PC-9 (cell line): ENCODE data around the gene GRIN2A. TPM values are rescaled to one million over a fixed set of nuclear protein-coding genes. Genes with fewer than 3 reads are reported as not detected.

Experiments used
- BruUV-seq: library from RNA; stranded (reverse); fragments of 400-500 nt; replicated peaks from 2 replicates; lab custom pipeline; 2021; lab: Mats Ljungman, UMichigan
- CTCF ChIA-PET: fragments of 300-600 bp; sonication (Branson Sonifier 250); formaldehyde crosslinking; loops from one replicate; lab custom pipeline; 2022; ENCODE audit warnings: antibody characterized with exemption; lab: Charles Lee
- POLR2A ChIA-PET: fragments of 300-600 bp; sonication (Branson Sonifier 250); formaldehyde crosslinking; loops from one replicate; lab custom pipeline; 2022; ENCODE audit warnings: antibody characterized with exemption; ENCODE audit not compliant: unreplicated experiment; lab: Charles Lee
- DNase-seq, 2 experiments: peaks; one replicate each; pipeline versions ENCODE4 v3.0.0 to v3.0.0-alpha.2; 2015 to 2022; ENCODE audit warnings: mixed read lengths in 1 of 2
- H2AFZ ChIP-seq: fragments of 200-600 bp; sonication (generic); 2 replicates; pipeline ENCODE4 v1.8.1; 2017; ENCODE audit warnings: antibody characterized with exemption
- H3F3A ChIP-seq: fragments of 200-600 bp; sonication (generic); 2 replicates; pipeline ENCODE4 v1.8.1; 2017; ENCODE audit warnings: antibody characterized with exemption, mild to moderate bottlenecking, low read depth; ENCODE audit not compliant: insufficient read depth
- H3K27ac ChIP-seq: fragments of 200-600 bp; sonication (generic); 2 replicates; pipeline ENCODE4 v1.6.1; 2016; ENCODE audit warnings: mixed run types
- H3K27me3 ChIP-seq: fragments of 200-600 bp; sonication (generic); 2 replicates; pipeline ENCODE4 v1.6.1; 2016; ENCODE audit warnings: low read depth, mixed run types; ENCODE audit not compliant: insufficient read depth
- H3K36me3 ChIP-seq: fragments of 200-600 bp; sonication (generic); 2 replicates; pipeline ENCODE4 v1.6.1; 2016; ENCODE audit warnings: low read depth, mixed run types
- H3K4me1 ChIP-seq: fragments of 200-600 bp; sonication (generic); replicated peaks from 2 replicates; pipeline ENCODE4 v1.6.1; 2016; ENCODE audit warnings: mixed run types; ENCODE audit not compliant: insufficient read depth
- H3K4me2 ChIP-seq: fragments of 200-600 bp; sonication (generic); 2 replicates; pipeline ENCODE4 v1.6.1; 2017; ENCODE audit warnings: mixed run types
- H3K4me3 ChIP-seq: fragments of 200-600 bp; sonication (generic); 2 replicates; pipeline ENCODE4 v1.6.1; 2016; ENCODE audit warnings: mixed run types
- H3K79me2 ChIP-seq: fragments of 200-600 bp; sonication (generic); 2 replicates; pipeline ENCODE4 v1.6.1; 2017; ENCODE audit warnings: low read depth, mixed run types
- H3K9me2 ChIP-seq: fragments of 200-600 bp; sonication (generic); 2 replicates; pipeline ENCODE4 v1.8.1; 2017; ENCODE audit warnings: mild to moderate bottlenecking; ENCODE audit not compliant: insufficient read depth
- H3K9me3 ChIP-seq: fragments of 200-600 bp; sonication (generic); 2 replicates; pipeline ENCODE4 v1.8.1; 2016; ENCODE audit warnings: low read depth; ENCODE audit not compliant: insufficient read depth
- H4K20me1 ChIP-seq: fragments of 200-600 bp; sonication (generic); 2 replicates; pipeline ENCODE4 v1.8.1; 2017; ENCODE audit not compliant: insufficient read depth
- CTCF ChIP-seq: fragments of 200-600 bp; sonication (generic); conservative IDR thresholded peaks from 2 replicates; pipeline ENCODE4 v1.6.1; 2017; ENCODE audit warnings: mixed run types, antibody characterized with exemption, mild to moderate bottlenecking, moderate library complexity
- EZH2 ChIP-seq: fragments of 200-600 bp; sonication (generic); IDR thresholded peaks from 2 replicates; pipeline ENCODE4 v1.8.0; 2017; ENCODE audit warnings: antibody characterized with exemption, low read depth
- intact Hi-C: fragments of 100-400 bp; cut with micrococcal nuclease; formaldehyde crosslinking; loops from one replicate; pipeline ENCODE4 v1.10.0; 2022; ENCODE audit not compliant: unreplicated experiment
- total RNA-seq: library from RNA; stranded (reverse); gene quantifications from 2 replicates; pipeline ENCODE4 v1.2.3, GENCODE V29; 2021

GRIN2A gene
- total RNA-seq, 1 experiment from 2014 or later = not detected

GRCh38 chr16:10218490-10219206, 36.4 kb upstream of the GRIN2A start:
- ChIA-PET POLR2A (no interaction called here), CTCF (no interaction called here)
- no TSS peak for BruUV-seq
- Histone ChIP-seq H3K4me3 (no peak overlapping the region), H3K4me1 (no peaks in the 10 kb centered on the region), H3K79me2 (no peaks in the 10 kb centered on the region), H3K4me2 (no peak overlapping the region), H3F3A (no peaks in the 10 kb centered on the region), H3K27me3 (peaks cover 78% of the 10 kb centered on the region), H3K9me3 (no peaks in the 10 kb centered on the region), H2AFZ (no peak overlapping the region), H3K36me3 (no peaks in the 10 kb centered on the region), H3K27ac (no peak overlapping the region), H3K9me2 (no peaks in the 10 kb centered on the region), H4K20me1 (no peaks in the 10 kb centered on the region)
- DNase-seq = no peak
- TF ChIP-seq CTCF = no peak
- no peak for TF ChIP-seq EZH2
- intact Hi-C loops = no loop called here

- BruUV-seq = no TSS peak
- no peaks in the 10 kb centered on the region for H3K4me1 ChIP-seq
- intact Hi-C loops = no loop called here
- H3K27ac ChIP-seq = no peak overlapping the region
- TF ChIP-seq EZH2 (no peak), CTCF (no peak)
- peaks cover 52% of the 10 kb centered on the region for H3K27me3 ChIP-seq
- H4K20me1 ChIP-seq = no peaks in the 10 kb centered on the region
- H3K9me2 ChIP-seq = no peaks in the 10 kb centered on the region
- no peaks in the 10 kb centered on the region for H3K9me3 ChIP-seq
- H2AFZ ChIP-seq = no peak overlapping the region
- no peaks in the 10 kb centered on the region for H3K36me3 ChIP-seq
- ChIA-PET POLR2A (no interaction called here), CTCF (no interaction called here)
- H3K79me2 ChIP-seq = no peaks in the 10 kb centered on the region
- no peak overlapping the region for H3K4me3 ChIP-seq
- no peak for DNase-seq
- no peaks in the 10 kb centered on the region for H3F3A ChIP-seq
- no peak overlapping the region for H3K4me2 ChIP-seq
Observed at GRCh38 chr16:10213748-10214147, 31.5 kb upstream of the GRIN2A start.

- Histone ChIP-seq H4K20me1 (no peaks in the 10 kb centered on the region), H3F3A (no peaks in the 10 kb centered on the region), H3K9me3 (no peaks in the 10 kb centered on the region), H3K79me2 (no peaks in the 10 kb centered on the region), H3K4me1 (no peaks in the 10 kb centered on the region), H3K4me2 (no peak overlapping the region), H3K27ac (no peak overlapping the region), H3K9me2 (no peaks in the 10 kb centered on the region), H3K27me3 (peaks cover 25% of the 10 kb centered on the region; the same call in 1 of the 2 replicates), H3K36me3 (no peaks in the 10 kb centered on the region), H2AFZ (no peak overlapping the region), H3K4me3 (no peak overlapping the region)
- no peak for TF ChIP-seq CTCF
- no peak for TF ChIP-seq EZH2
- no peak for DNase-seq
- no TSS peak for BruUV-seq
- intact Hi-C loops = no loop called here
- CTCF ChIA-PET = no interaction called here
- POLR2A ChIA-PET = interaction anchor here (0.7 kb wide), 1 partner anchor 13 kb away, joined by 5 read pairs; no protein-coding TSS in a partner anchor
Observed at GRCh38 chr16:10210944-10211343, 28.7 kb upstream of the GRIN2A start.
